GM20431 (cell line): ENCODE data around the gene FBXO42.

Experiments used
- in situ Hi-C: fragments of 300-500 bp; cut with MseI, MboI; formaldehyde crosslinking; loops from one replicate; pipeline ENCODE4 v1.15.0; 2020; ENCODE audit warnings: low sequenced_read_pairs; ENCODE audit not compliant: unreplicated experiment

FBXO42 gene

GRCh38 chr1:16351994-16352841 is at the start of gene FBXO42:
FBXO42 (minus strand) TSS chr1:16352480; CDS start chr1:16315418, 37,062 bp downstream.
- in situ Hi-C loops = loop anchor here (25.0 kb wide), 1 partner anchor 265 kb away; no protein-coding TSS in a partner anchor

GRCh38 chr1:16398371-16398953 is 46.2 kb upstream of the FBXO42 start:
- in situ Hi-C loops = no loop called here

GRCh38 chr1:16397120-16397519 is 44.8 kb upstream of the FBXO42 start:
- in situ Hi-C loops = no loop called here

DNA sequence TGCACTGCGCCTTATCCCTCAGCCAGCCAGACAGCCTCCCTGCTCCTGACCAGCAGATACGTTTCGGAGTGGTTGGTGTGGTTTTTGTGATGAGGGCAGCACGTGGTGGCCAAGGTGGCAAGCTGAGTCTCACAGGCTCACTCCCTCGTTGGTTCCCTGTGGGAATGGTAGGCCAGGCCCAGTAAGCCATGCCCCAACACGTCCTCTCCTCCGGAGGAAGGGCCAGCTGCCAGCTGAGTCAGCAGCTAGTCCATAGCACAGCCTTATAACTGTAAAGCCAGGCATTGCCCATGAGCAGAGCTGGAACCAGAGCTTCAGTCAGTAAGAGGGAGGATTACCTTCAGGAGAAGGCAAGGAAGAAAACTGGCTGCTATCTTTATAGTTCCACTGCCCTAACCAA is 44.3 kb upstream of the FBXO42 start:
- in situ Hi-C loops = no loop called here

GRCh38 chr1:16394977-16395376 is 42.7 kb upstream of the FBXO42 start:
- in situ Hi-C loops = no loop called here

- in situ Hi-C loops = no loop called here
Measured at GRCh38 chr1:16393570-16394521, 41.6 kb upstream of the FBXO42 start.

DNA sequence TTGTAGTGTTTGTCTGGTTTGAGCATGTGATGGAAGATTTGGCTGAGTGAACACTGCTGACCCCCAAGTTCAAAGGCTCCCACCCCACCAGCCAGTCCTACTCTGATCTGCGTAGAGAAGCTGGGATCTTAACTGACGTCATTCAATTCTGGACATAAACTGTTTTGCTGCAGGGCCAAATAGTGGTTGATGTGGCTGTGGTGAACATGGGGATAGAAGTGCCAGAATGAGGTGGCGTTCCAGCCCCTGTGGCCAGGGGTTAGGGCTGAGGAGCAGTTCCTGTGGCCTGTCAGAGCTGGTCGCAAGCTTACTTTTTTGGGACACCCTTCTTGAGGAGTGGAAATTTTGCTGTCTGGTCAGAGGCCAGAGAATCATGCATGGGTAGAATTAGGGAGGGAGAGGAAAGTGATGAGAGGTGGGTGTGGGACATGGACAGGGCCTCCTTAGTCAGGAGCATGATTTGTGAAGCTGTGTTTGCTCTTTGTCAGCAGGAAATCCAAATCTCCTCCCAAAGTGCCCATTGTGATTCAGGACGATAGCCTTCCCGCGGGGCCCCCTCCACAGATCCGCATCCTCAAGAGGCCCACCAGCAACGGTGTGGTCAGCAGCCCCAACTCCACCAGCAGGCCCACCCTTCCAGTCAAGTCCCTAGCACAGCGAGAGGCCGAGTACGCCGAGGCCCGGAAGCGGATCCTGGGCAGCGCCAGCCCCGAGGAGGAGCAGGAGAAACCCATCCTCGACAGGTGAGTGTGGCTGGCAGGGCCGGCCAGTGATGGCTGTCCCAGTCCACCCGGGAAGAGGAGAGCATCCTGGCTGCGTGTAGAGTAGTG is 40.7 kb upstream of the FBXO42 start:
- in situ Hi-C loops = no loop called here

DNA sequence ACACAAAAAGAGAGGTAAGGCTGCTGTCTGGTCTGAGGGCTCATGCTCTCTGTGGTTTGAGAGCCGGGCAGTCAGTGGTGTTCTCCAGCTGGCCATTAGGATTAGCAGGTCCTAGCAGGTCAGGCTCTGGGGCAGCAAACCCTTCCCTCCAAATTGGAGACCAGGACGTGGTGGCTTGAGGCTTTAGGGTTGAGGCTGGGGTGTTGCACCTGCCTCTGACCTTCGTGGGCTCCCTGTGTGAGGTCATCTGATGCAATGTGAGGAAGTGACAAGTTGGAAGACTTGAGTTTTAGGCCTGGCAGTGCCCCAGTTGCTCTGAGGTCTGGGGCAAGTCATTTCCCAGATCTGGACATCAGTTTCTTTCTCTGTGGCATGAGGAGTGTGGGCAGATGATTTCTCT is 39.1 kb upstream of the FBXO42 start:
- in situ Hi-C loops = no loop called here

DNA sequence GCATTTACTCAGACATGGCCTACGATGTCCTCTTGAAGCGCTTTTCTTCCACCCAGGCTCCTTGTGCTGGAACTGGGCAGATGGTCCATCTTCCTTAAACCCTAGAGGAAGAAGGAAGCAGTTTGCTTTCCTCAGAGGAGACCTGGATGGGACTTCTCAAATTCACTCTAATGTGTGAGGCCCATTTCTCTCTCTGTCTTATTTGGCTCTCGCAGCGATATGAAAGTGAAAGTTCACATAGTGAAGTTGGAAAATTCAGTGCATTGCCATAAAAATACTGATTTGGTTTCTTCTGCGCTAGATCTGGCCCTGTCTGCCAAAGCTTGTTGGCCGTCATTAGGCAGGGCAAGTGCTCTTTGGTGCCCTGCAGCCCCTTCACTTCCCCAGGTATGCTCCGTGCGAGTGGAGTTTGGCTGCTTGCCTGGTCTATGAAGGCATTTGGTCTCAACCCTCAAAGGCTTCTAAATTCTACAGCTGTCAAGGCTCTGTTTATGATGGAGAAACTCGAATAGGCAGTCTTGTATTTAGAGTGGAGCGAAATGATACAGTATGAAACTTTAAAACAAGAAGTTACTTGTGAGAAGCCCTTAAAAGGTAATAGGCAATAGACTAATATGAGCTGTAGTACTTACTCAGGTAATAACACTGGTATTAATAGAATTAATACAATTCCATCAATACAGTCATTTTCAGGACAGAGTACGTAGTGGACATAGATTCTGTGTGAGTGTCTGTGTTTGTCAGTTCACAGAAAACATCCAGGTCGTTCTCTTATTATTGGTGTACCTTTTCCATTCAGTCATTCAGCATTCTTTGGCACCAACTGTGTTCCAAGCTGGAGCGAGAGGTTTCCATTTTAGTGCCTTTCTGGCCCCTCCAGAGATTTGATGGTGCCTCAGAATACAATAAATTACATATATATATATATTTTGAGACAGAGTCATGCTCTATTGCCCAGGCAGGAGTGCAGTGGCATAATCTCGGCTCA is 35.2 kb upstream of the FBXO42 start:
- in situ Hi-C loops = no loop called here

DNA sequence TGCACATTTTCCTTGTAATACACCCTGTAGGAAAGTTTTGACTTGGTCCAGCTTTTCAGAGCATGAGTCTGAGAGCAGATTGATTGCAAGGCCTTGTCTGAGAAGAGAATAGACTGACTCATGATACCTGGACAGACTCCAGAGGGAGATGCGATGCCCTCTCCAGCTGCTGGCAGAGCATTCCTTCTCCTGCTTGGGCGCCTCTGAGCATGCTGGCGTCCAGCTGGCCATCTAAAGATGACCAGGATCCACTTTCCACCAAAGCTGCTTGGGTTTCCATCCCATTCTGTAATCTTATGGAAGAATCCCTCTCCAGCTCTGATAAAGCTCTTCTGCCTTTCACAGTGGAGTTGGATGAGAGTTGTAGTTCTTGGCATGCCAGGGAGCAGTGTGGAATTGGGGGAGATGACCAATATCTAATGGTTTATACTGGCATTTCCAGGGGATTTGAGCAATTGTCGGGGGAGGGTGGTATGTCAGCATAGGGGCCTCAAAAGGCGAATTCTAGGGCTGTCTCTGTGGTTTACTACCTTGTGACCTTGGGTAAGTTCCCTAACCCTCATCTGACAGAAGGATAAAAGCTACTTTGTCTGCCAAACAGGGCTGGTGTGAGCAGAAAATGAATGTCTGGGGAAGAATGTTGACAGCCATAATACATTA is 34.3 kb upstream of the FBXO42 start:
- in situ Hi-C loops = no loop called here

- in situ Hi-C loops = no loop called here
Measured at GRCh38 chr1:16385659-16386453, 33.6 kb upstream of the FBXO42 start.

GRCh38 chr1:16383888-16384287 is 31.6 kb upstream of the FBXO42 start:
- in situ Hi-C loops = no loop called here

- in situ Hi-C loops = no loop called here
Measured at GRCh38 chr1:16380868-16381267, 28.6 kb upstream of the FBXO42 start.

- in situ Hi-C loops = no loop called here
Measured at GRCh38 chr1:16378443-16378842, 26.2 kb upstream of the FBXO42 start.

- in situ Hi-C loops = no loop called here
Measured at GRCh38 chr1:16376971-16377370, 24.7 kb upstream of the FBXO42 start.

GRCh38 chr1:16375521-16376340 is 23.5 kb upstream of the FBXO42 start:
- in situ Hi-C loops = no loop called here
